ENCODE data around the gene MRPS21.

DNA sequence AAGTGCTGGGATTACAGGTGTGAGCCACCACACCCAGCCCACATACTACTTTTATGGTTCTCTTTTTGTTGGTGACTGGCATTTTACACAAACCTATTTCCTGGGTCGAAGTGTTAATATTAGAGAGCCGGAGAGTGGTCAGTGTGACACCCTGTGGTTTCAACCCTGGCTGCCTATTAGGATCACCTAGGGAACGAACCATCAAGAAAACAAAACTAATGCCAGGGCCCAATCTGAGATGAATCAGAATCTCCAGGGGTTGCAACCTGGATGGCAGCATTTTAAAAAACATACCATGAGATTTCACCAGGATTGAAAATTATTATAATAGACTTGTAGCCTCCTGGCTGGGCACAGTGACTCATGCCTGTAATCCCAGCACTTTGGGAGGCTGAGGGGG lies 6.1 kb downstream of the MRPS21 start:
- TF ChIP-seq EZH2 (IDR thresholded peaks at IDR 0.05; ENCODE audit: low read depth, low read length, severe bottlenecking): no peak
- TF ChIP-seq, protein P1, sequence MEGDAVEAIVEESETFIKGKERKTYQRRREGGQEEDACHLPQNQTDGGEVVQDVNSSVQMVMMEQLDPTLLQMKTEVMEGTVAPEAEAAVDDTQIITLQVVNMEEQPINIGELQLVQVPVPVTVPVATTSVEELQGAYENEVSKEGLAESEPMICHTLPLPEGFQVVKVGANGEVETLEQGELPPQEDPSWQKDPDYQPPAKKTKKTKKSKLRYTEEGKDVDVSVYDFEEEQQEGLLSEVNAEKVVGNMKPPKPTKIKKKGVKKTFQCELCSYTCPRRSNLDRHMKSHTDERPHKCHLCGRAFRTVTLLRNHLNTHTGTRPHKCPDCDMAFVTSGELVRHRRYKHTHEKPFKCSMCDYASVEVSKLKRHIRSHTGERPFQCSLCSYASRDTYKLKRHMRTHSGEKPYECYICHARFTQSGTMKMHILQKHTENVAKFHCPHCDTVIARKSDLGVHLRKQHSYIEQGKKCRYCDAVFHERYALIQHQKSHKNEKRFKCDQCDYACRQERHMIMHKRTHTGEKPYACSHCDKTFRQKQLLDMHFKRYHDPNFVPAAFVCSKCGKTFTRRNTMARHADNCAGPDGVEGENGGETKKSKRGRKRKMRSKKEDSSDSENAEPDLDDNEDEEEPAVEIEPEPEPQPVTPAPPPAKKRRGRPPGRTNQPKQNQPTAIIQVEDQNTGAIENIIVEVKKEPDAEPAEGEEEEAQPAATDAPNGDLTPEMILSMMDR (IDR thresholded peaks at IDR 0.05; ENCODE audit: control extremely low read depth in 1 of 3, insufficient read depth in 1 of 3, low read depth in 1 of 3, low read length in 3 of 3): no peak
- TF ChIP-seq SIX5 (IDR thresholded peaks at IDR 0.05; ENCODE audit: low read depth, low read length): no peak
- no peak for TF ChIP-seq HDAC2 (IDR thresholded peaks at IDR 0.05; ENCODE audit: borderline replicate concordance in 1 of 2, low read depth in 2 of 2, low read length in 2 of 2)
- TF ChIP-seq GTF2F1 (IDR thresholded peaks at IDR 0.05; ENCODE audit: borderline replicate concordance, low read depth, low read length): no peak
- no peak for TF ChIP-seq SIRT6 (IDR thresholded peaks at IDR 0.05; ENCODE audit: low read length)
- no peak for TF ChIP-seq POLR2A (IDR thresholded peaks at IDR 0.05; ENCODE audit: control extremely low read depth in 1 of 2, low read depth in 2 of 2, low read length in 2 of 2)
- TF ChIP-seq TCF12 (IDR thresholded peaks at IDR 0.05; ENCODE audit: low read depth, low read length): no peak
- no peak for TF ChIP-seq NRF1 (IDR thresholded peaks at IDR 0.05; ENCODE audit: low read depth, low read length)
- TF ChIP-seq BRCA1 (IDR thresholded peaks at IDR 0.05; ENCODE audit: low read depth, low read length): no peak
- TF ChIP-seq RAD21 (IDR thresholded peaks at IDR 0.05 in 1 of 2, conservative IDR thresholded peaks at IDR 0.05 in 1 of 2; ENCODE audit: low read depth in 2 of 2, low read length in 2 of 2): no peak
- no peak for TF ChIP-seq EP300 (IDR thresholded peaks at IDR 0.05; ENCODE audit: borderline replicate concordance in 1 of 2, low read depth in 2 of 2, low read length in 2 of 2)
- TF ChIP-seq, protein P2, sequence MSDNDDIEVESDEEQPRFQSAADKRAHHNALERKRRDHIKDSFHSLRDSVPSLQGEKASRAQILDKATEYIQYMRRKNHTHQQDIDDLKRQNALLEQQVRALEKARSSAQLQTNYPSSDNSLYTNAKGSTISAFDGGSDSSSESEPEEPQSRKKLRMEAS (IDR thresholded peaks at IDR 0.05): no peak
- no peak for TF ChIP-seq RBBP5 (IDR thresholded peaks at IDR 0.05; ENCODE audit: borderline replicate concordance, low read depth, low read length)

All from H1 (cell line).